ENCODE data around the gene CFAP43.

GRCh38 chr10:104120512-104120902 is 111.7 kb downstream of the CFAP43 start:
- TF ChIP-seq, protein P1, sequence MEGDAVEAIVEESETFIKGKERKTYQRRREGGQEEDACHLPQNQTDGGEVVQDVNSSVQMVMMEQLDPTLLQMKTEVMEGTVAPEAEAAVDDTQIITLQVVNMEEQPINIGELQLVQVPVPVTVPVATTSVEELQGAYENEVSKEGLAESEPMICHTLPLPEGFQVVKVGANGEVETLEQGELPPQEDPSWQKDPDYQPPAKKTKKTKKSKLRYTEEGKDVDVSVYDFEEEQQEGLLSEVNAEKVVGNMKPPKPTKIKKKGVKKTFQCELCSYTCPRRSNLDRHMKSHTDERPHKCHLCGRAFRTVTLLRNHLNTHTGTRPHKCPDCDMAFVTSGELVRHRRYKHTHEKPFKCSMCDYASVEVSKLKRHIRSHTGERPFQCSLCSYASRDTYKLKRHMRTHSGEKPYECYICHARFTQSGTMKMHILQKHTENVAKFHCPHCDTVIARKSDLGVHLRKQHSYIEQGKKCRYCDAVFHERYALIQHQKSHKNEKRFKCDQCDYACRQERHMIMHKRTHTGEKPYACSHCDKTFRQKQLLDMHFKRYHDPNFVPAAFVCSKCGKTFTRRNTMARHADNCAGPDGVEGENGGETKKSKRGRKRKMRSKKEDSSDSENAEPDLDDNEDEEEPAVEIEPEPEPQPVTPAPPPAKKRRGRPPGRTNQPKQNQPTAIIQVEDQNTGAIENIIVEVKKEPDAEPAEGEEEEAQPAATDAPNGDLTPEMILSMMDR (conservative IDR thresholded peaks at IDR 0.05; ENCODE audit: low read length) = no peak
- TF ChIP-seq EZH2phosphoT487 (IDR thresholded peaks at IDR 0.05; ENCODE audit: borderline replicate concordance, low read depth, low read length) = no peak

All from OCI-LY7 (cell line).